Hematopoietic multipotent progenitor cell treated with erythropoietin and hydrocortisone succinate and interleukin-3 and kit ligand, for 8 days (in vitro differentiated cells): ENCODE data around the gene ZDHHC9.

Source experiments
- DNase-seq: peaks from one replicate; pipeline ENCODE4 v3.0.0-alpha.2; 2015

ZDHHC9 gene

GRCh38 chrX:129813662-129814368 is 29.9 kb downstream of the ZDHHC9 start:
- DNase-seq, result no peak

GRCh38 chrX:129808829-129809796 is 34.6 kb downstream of the ZDHHC9 start:
- DNase-seq, result peak; percentile 17

- DNase-seq, result no peak
Observed at GRCh38 chrX:129808158-129808828, 35.4 kb downstream of the ZDHHC9 start.

GRCh38 chrX:129804806-129805205 is 38.9 kb downstream of the ZDHHC9 start:
- no peak for DNase-seq

GRCh38 chrX:129802863-129803262 is 40.8 kb downstream of the ZDHHC9 start:
- DNase-seq, result no peak

- no peak for DNase-seq
Observed at GRCh38 chrX:129800186-129800585, 43.5 kb downstream of the ZDHHC9 start.

GRCh38 chrX:129798888-129799287 is 44.8 kb downstream of the ZDHHC9 start:
- DNase-seq, result peak; percentile 21

- DNase-seq, result no peak
Observed at GRCh38 chrX:129798456-129798855, 45.2 kb downstream of the ZDHHC9 start.

- no peak for DNase-seq
Observed at GRCh38 chrX:129797251-129797906, 46.3 kb downstream of the ZDHHC9 start.

GRCh38 chrX:129795584-129795983 is 48.1 kb downstream of the ZDHHC9 start:
- DNase-seq, result no peak

GRCh38 chrX:129793604-129794191 is 50.0 kb downstream of the ZDHHC9 start:
- no peak for DNase-seq

- no peak for DNase-seq
Observed at GRCh38 chrX:129792586-129793291, 50.9 kb downstream of the ZDHHC9 start.

GRCh38 chrX:129791961-129792570 is 51.6 kb downstream of the ZDHHC9 start:
- no peak for DNase-seq

GRCh38 chrX:129791336-129791735 is 52.4 kb downstream of the ZDHHC9 start:
- no peak for DNase-seq

GRCh38 chrX:129790808-129791207 is 52.9 kb downstream of the ZDHHC9 start:
- DNase-seq, result no peak

- DNase-seq, result no peak
Observed at GRCh38 chrX:129790146-129790545, 53.5 kb downstream of the ZDHHC9 start.

GRCh38 chrX:129788527-129788926 is 55.2 kb downstream of the ZDHHC9 start:
- DNase-seq, result no peak

- no peak for DNase-seq
Observed at GRCh38 chrX:129787336-129788055, 56.2 kb downstream of the ZDHHC9 start.

GRCh38 chrX:129786210-129786651 is 57.5 kb downstream of the ZDHHC9 start:
- DNase-seq, result peak; percentile 61

GRCh38 chrX:129785160-129785947 is 58.3 kb downstream of the ZDHHC9 start:
- no peak for DNase-seq
